Activated CD4-positive, alpha-beta T cell treated with anti-CD3 and anti-CD28 coated beads, Interleukin-2, Interleukin-6, amounts not matched to agents 100 ng/mL and 50 ng/mL, durations not matched to agents 16 hours and 8 hours (primary cell): ENCODE data around the gene SLC28A3.
A peak's percentile ranks its signal among the peaks of the same experiment; 100 is the strongest.

ENCODE experiments used
- DNase-seq: peaks from one replicate; pipeline ENCODE4 v3.0.0-alpha.2; 2020

Gene SLC28A3

DNA sequence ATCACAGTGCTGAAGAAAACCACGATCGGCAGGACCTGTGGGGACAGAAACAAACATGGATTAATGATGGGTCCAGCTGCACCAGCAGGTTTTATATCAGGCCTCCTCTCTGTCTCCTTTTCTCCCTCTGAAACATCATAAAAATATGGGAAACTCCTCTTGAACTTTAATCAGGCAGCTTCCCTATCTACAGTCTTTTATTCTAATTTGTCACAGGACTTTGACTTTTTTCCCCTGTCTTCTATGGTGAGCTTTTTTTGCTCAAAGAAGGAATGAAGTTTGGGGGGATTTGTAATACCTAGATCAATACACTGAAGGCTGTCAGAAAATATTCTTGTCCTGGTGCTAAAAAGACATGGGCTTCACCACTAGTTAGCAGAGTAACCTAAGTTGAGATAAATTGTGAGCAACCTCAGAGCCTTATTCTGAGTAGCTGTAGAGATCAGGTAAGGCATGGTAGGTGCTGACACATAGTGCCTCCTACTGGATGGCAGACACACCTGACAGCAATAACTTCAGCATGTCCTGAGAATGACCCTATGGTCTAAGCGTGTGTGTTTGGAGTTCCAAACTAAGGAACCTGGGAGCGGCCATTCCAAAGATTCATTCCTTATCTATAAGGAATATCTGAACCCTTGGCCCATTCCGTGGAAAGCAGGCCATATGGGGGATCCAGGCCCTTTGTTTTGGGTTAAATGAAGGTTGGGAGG lies 46.2 kb downstream of the SLC28A3 start:
- peak; percentile 49 for DNase-seq

DNA sequence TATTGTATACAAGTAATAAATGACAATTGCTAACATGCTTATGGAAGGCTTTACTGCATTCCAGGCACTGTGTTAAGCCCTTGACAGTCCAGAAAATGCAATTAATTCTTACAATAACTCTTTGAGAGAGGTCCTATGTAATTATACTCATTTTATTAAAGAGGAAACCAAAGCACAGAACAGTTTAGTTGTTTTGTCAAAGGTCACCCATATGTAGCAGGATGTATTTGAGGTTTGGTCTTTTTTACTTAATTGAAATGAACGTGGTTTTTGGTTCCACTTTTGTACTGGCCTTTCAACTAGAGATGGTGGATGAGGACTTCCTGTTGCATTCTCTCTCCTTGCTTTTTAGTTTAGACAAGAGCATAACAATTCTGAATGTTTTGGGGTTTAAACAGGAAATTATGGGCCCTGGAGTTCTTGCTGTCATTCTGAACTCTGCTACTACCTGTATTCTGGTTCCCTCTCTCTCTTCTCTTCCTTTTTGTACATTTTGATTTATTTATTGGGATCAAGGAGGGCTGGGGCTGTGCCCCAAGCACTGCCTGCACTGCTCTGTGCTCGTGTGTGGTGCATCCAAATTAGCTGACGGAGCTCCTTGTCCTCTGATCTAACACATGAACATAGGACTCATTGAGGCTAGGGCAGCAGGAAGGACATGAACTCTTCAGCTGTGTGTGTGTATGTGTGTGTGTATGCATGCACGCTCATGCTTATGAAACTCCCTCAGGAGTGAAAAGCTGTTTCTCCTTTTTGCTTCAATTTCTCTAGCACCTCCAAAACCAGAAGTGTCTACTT lies 47.4 kb downstream of the SLC28A3 start:
- DNase-seq = peak; percentile 39

- DNase-seq = no peak
Observed at GRCh38 chr9:84285381-84285780, 55.2 kb downstream of the SLC28A3 start.

- DNase-seq = no peak
Observed at GRCh38 chr9:84283946-84284345, 56.6 kb downstream of the SLC28A3 start.

DNA sequence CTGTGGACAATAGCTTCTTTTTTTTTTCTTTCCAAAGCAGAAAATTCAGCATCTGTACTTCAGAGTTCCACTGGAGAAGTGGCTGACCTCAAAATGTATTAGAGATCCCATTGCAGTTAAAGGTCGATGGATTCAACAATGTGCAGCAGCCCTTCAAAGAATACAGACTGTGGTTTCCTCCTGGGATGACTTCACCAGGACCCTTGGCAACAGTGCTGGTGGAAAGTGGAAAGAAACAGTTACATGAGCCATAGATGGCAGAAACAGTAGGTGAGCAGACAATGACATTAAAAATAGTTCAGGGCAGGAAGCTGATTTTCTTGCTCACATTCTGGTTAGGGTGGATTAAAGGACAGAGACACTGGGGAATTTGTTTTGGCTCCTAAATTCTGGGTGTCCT lies 62.4 kb downstream of the SLC28A3 start:
- DNase-seq = no peak

DNA sequence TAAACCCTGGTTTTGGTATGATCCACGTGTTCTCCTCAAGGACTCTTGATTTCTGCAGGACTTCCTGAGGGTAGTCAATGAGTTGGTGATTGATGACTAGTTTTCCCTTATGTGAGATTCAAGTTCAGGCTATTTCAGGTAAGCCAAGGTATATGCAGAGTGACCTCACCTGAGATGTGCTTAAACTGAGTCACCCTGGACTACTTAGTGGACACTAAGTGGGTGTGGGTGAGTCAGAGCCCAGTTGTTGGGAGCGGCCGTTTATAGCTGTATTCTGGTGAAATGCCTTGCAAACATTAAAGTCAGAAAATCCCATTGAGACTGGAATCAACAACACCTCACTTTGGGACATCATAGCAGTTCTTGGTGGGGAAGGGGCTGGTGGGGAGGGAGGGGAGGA lies 62.9 kb downstream of the SLC28A3 start:
- no peak for DNase-seq

DNA sequence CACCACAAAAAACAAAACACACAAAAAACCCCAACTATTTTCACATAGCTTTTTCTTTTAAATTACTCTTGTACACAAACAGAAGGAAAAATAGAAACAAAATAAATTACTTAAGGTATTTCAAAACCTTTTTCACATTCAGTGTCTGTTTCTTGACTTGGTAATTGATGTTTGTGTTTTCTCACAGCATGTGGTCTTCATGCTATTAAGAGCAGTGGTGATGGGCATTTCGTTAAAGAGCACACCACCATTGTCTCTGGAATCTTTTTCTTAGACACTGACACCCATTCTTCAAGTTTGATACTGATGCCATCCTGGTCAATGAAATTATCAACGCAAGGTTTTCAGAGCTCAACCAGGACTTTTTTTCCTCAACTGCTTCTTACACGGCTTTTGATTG lies 63.8 kb downstream of the SLC28A3 start:
- no peak for DNase-seq

GRCh38 chr9:84271921-84272556 lies 68.5 kb downstream of the SLC28A3 start:
- no peak for DNase-seq

DNA sequence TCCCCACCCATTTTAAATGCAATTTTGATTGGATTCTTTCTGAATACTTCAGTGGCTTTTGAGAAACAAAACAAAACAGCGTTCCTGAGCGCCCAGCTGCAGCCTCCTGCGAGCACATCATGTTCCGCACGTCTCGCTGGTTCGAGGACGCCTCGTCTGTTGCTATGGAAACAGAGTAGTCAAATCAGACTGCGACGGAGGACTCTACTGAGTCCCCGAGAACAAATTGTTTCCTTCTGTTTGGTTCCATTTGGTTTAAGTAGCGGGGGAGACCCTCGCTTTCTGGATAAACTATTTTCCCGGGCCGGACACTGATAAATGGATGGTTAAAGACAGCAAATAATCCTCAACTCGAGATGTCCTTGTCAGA lies 69.0 kb downstream of the SLC28A3 start:
- peak; percentile 64 for DNase-seq

DNA sequence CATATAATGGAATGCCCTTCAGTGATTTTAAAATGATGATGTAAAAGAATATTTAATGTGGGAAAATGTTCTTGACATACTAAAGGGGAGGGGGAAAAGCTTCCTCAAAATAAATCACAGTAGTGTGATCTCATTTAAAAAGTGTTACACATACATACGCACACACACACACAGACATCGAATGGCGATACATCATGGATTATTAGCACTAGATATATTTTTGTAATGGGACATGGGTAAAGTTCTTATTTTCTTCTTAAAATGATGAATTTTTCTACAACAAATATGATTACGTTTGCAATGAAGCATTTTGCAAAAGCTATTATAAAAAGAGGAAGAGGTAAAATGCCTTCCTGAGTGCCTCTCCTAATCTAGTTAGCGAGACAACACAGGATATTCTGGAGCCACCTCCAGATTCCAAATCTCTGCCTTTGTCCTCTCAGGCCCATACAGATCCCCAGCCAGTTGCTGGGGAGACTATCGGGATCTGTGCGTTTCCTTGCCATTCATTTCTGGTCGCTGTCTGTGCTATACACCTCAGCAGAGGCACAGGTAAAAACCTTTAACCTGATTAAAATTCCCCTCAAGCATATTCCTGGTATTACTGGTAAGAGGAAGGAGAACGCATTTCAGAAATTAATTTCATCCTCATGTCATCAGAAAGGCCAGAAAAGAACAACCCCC lies 69.6 kb downstream of the SLC28A3 start:
- no peak for DNase-seq

GRCh38 chr9:84266087-84266561 lies 74.4 kb downstream of the SLC28A3 start:
- peak; percentile 43 for DNase-seq

DNA sequence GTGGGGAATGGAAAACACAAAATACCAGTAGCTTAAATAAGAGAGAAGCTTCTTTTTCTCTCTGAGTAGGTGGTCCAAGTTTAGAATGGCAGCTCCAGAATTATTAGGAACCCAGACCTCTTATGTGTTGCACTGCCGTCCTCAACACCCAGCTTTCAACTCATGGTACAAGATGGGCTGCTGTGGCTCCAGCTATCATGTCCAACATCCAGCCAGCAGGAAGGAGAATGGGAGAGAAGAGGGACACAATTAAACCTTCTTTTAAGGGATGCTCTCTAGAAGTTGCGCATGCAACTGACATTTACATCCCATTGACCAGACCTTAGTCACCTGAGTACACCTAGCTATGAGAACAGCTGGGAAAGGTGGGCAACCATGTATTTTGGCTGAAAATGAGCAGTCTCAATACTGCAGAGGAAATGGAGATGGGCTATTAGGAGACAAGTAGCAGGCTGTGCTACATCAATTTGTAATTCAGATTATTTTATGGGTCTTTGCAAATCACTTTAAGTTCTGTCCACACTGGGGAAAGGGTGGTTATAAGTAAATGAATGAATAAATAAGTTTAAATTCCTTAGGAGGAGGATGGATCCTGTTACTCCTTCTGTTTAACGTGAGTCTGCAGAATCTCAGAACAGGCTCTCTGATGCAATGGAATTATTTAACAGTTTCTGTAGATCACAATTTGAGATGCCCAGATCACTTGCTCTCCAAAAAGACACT lies 76.1 kb downstream of the SLC28A3 start:
- DNase-seq = no peak

DNA sequence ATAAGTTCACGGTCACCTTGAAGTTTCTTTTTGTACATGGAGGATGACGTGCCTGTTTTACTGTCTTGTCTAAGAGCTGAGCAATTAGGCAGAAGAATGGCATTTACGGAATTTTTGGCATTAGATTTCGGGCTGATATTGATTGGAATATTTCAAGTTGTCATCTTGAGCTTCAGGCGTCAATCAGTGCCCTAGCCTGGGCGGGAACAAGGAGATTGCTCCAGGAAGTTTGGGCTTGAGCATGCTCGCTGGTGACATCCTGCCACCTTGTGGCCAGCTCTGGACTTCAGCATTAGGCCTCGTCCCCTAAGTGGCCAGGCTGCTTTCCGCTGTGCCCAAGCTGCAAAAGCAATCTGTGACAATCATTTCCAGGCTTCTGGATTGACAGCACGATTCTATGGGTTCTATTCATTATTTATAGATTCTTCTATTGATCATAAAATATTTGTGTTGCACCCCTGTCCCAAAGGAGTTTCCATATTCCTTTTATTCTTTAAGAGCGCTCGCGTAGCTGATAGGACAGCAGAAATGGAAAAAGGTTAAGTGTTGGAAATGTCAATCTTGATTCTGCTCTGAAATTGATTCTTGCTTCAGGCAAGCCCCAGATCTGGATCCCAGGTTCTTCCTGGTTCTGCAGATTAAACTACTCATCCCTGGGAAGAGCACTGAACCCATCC lies 79.3 kb downstream of the SLC28A3 start:
- DNase-seq = peak; percentile 64

DNA sequence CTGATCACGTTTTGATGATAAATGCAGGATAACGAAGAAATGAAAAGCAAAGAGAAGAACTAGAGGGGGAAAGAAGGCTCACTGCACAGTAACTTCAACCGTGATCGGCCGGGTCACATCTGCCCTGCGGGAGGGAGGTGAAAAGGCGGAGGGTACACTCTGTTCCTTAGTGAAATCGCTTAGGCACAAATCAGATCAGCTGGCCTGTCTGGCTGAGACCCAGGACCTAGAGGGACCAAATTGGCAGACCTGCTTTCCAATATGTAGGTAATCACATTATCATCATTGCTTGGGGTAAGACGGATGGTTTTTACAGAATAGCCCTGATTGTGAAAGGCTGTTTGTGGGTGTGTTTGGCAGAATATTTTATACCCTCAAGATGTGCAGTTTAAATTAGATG lies 82.2 kb downstream of the SLC28A3 start:
- DNase-seq = no peak

GRCh38 chr9:84255696-84256095 lies 84.9 kb downstream of the SLC28A3 start:
- DNase-seq = no peak

GRCh38 chr9:84254972-84255371 lies 85.6 kb downstream of the SLC28A3 start:
- no peak for DNase-seq

- no peak for DNase-seq
Observed at GRCh38 chr9:84251921-84252320, 88.6 kb downstream of the SLC28A3 start.

GRCh38 chr9:84241817-84242373 lies 98.7 kb downstream of the SLC28A3 start:
- DNase-seq = no peak

DNA sequence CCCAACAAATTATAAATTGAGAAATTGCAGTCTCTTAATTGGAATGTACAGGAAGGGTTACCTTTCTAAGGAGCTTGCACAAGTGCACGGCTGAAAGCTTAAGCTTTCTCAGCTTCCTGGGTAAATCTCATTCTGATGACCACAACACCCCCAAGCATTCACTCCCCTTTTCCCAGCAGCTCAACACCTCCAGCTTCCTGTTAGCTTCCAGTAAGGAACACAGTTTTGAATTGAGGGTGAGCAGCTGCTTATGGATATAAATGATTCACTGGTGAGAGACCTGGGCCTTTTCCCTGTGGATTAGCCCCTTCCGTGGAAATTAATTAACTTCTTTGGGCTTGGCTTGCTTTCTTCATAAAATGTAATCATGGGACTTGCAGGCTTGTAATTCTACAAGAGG lies 101.2 kb downstream of the SLC28A3 start:
- DNase-seq = no peak

DNA sequence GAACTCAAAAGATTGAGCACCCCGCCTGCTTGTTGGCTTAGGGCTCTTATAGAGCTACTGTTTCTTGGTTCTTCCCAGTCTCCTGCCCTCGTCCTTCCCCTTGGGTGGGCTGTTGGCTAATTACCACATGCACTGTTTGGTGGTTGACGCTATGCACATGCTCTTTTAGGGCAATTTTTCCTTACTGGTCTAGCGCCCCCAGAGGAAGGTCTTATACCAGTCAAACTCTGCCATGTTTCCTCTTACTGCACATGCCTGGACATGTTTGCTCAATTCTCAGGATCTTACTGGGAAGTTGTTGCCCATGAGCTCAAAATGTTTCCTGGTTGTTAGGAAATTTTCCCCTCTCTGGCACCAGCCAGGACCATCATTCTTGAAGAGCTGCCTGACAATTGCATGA lies 101.9 kb downstream of the SLC28A3 start:
- no peak for DNase-seq

DNA sequence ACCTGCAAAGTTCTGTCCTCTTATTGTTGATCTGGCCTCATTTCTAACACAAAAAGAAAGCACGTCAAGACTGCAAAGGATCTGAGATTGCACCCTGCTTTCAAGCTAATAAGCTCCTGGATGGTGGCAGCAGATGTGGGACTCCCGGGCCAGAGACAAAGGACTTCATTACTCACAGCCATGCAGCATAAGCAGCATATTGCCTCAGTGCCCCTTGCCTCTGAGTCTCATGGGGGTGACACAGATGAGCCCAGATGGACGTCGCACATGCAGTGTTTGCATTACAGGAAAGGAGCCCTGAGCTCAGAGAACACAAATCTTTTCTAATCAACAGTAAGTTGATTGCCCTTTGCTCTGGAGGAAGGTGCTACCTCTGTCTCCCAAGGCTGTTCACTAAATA lies 105.0 kb downstream of the SLC28A3 start:
- DNase-seq = no peak
